ENCODE data around the gene HSPA8. TPM values are rescaled to one million over a fixed set of nuclear protein-coding genes. Genes with fewer than 3 reads are reported as not detected.

Gene HSPA8
- total and polyA plus RNA-seq, 10 of the 15 experiments (the other 5 are each of a cell fraction or from before 2014, with no cell fraction given): 1,190 to 3,205 (median 2,045) TPM

- H3K27ac ChIP-seq (ENCODE audit: control insufficient read depth, insufficient read depth): no peak overlapping the region
- CTCF ChIA-PET: interaction anchor here (0.6 kb wide), 1 partner anchor 185 kb away, joined by 3 read pairs; no protein-coding TSS in a partner anchor
- in situ Hi-C loops (cut with MboI) (no loop called here), intact Hi-C loops (cut with micrococcal nuclease; ENCODE audit: unreplicated experiment) (no loop called here)
- H3K27me3 ChIP-seq (replicated peaks in 1 of 2; ENCODE audit: control insufficient read depth in 2 of 2, insufficient read depth in 2 of 2, low read length in 1 of 2): no peaks in the 10 kb centered on the region
- 80% methylated on average over 2 of the region's 2 CpGs for WGBS (ENCODE audit: insufficient coverage, insufficient replicate concordance, low lambda C conversion rate, missing lambda C conversion rate)
- DNase-seq (ENCODE audit: low read depth, low spot score) (no peak), ATAC-seq (no peak), FAIRE-seq (no peak)
- RAD21 ChIA-PET (ENCODE audit: unreplicated experiment): no interaction called here
- no peak overlapping the region for H2AFZ ChIP-seq (ENCODE audit: control insufficient read depth, low read depth, low read length)
- H3K9ac ChIP-seq (ENCODE audit: control insufficient read depth, insufficient read depth, low read length): no peak overlapping the region
- POLR2A ChIA-PET: no interaction called here
- no peaks in the 10 kb centered on the region for H3K79me2 ChIP-seq (ENCODE audit: control insufficient read depth, insufficient read depth, low read length)
- H3K9me3 ChIP-seq (replicated peaks; ENCODE audit: control insufficient read depth, insufficient read depth, low read length): no peaks in the 10 kb centered on the region
- BruUV-seq (replicated peaks): no TSS peak
- SMC1A ChIA-PET (ENCODE audit: uncharacterized antibody, unreplicated experiment): no interaction called here
- no peaks in the 10 kb centered on the region for H3K36me3 ChIP-seq (ENCODE audit: control insufficient read depth in 2 of 2, insufficient read depth in 2 of 2, low read length in 1 of 2)
- H3K4me3 ChIP-seq: no peak overlapping the region
- H3K4me2 ChIP-seq (ENCODE audit: control insufficient read depth, insufficient read depth): no peak overlapping the region
- H4K20me1 ChIP-seq (ENCODE audit: control insufficient read depth, insufficient read depth): no peaks in the 10 kb centered on the region
- TF ChIP-seq SIN3A (IDR thresholded peaks at IDR 0.05; ENCODE audit: low read depth, low read length): no peak
- H3K4me1 ChIP-seq (ENCODE audit: control insufficient read depth, insufficient read depth, low read length): peaks cover 9% of the 10 kb centered on the region
These were observed 14.5 kb upstream of the HSPA8 start for GRCh38 chr11:123076484-123076883.

DNA sequence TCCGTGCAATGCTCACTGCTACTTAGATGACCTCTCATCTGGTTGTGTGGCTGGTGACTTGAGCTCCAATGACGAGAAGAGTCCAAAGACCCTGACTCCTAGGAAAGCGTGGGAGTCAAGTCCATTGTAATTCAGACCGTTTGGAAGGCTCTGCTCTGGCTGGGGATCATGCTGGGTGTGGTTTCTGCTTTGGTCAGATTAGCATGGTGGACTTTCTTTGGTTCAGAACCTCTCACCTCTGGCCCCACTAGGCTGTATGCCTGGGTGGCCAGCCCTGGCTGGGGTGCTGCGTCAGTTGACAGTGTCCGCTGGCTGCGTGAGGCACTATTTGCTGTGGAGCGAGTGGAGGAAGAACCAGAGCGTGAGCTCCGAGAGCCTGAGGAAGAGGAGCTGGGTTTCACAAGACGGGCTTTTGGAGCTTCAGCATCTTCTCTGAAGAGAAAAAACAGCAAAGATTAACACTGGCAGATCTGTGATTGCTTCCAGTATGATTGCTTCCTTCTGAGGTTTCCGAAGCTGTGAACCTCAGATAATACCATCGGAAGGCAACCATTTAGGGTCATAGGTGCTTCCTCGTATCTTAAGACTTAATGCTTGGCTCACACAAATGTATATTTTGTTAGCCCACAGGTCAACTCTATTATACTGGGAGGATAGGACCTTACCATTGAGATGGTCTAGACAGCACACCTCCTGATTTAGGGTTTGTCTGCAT lies 11.6 kb upstream of the HSPA8 start:
- no TSS peak for BruUV-seq (replicated peaks)
- WGBS (ENCODE audit: insufficient coverage, insufficient replicate concordance, low lambda C conversion rate, missing lambda C conversion rate): 88% methylated on average over 14 of the region's 14 CpGs
- Histone ChIP-seq H3K79me2 (ENCODE audit: control insufficient read depth, insufficient read depth, low read length) (peaks cover 6% of the 10 kb centered on the region), H4K20me1 (ENCODE audit: control insufficient read depth, insufficient read depth) (no peaks in the 10 kb centered on the region), H3K4me3 (no peak overlapping the region), H2AFZ (ENCODE audit: control insufficient read depth, low read depth, low read length) (no peak overlapping the region), H3K27ac (ENCODE audit: control insufficient read depth, insufficient read depth) (no peak overlapping the region), H3K27me3 (replicated peaks in 1 of 2; ENCODE audit: control insufficient read depth in 2 of 2, insufficient read depth in 2 of 2, low read length in 1 of 2) (no peaks in the 10 kb centered on the region), H3K9me3 (replicated peaks; ENCODE audit: control insufficient read depth, insufficient read depth, low read length) (no peaks in the 10 kb centered on the region), H3K4me1 (ENCODE audit: control insufficient read depth, insufficient read depth, low read length) (peaks cover 27% of the 10 kb centered on the region), H3K9ac (ENCODE audit: control insufficient read depth, insufficient read depth, low read length) (no peak overlapping the region), H3K4me2 (ENCODE audit: control insufficient read depth, insufficient read depth) (no peak overlapping the region), H3K36me3 (ENCODE audit: control insufficient read depth in 2 of 2, insufficient read depth in 2 of 2, low read length in 1 of 2) (no peaks in the 10 kb centered on the region)
- ATAC-seq: no peak
- no peak for FAIRE-seq
- in situ Hi-C loops (cut with MboI) (loop anchor here (25.0 kb wide), 1 partner anchor 1611 kb away; the partner anchor contains the start of genes SORL1 and SORL1-AS1), intact Hi-C loops (cut with micrococcal nuclease; ENCODE audit: unreplicated experiment) (no loop called here)
- CTCF ChIA-PET: interaction anchor here (0.6 to 5.9 kb wide), 5 partner anchors 10 to 174 kb away, joined by 3 to 41 read pairs (median 3); partner anchors contain the start of gene HSPA8
- POLR2A ChIA-PET: interaction anchor here (0.7 to 1.1 kb wide), 2 partner anchors 10 to 12 kb away, joined by 3 to 4 read pairs; no protein-coding TSS in a partner anchor
- RAD21 ChIA-PET (ENCODE audit: unreplicated experiment): interaction anchor here (1.0 to 1.7 kb wide), 3 partner anchors 9 to 37 kb away, joined by 3 to 4 read pairs (median 3); partner anchors contain the start of gene HSPA8
- DNase-seq (ENCODE audit: low read depth, low spot score): no peak
- SMC1A ChIA-PET (ENCODE audit: uncharacterized antibody, unreplicated experiment): no interaction called here
- no peak for TF ChIP-seq NFYB (IDR thresholded peaks at IDR 0.05; ENCODE audit: insufficient read depth, low read depth, low read length)
- no peak for TF ChIP-seq TCF12 (IDR thresholded peaks at IDR 0.05; ENCODE audit: low read depth, low read length)
- TF ChIP-seq, protein P1, sequence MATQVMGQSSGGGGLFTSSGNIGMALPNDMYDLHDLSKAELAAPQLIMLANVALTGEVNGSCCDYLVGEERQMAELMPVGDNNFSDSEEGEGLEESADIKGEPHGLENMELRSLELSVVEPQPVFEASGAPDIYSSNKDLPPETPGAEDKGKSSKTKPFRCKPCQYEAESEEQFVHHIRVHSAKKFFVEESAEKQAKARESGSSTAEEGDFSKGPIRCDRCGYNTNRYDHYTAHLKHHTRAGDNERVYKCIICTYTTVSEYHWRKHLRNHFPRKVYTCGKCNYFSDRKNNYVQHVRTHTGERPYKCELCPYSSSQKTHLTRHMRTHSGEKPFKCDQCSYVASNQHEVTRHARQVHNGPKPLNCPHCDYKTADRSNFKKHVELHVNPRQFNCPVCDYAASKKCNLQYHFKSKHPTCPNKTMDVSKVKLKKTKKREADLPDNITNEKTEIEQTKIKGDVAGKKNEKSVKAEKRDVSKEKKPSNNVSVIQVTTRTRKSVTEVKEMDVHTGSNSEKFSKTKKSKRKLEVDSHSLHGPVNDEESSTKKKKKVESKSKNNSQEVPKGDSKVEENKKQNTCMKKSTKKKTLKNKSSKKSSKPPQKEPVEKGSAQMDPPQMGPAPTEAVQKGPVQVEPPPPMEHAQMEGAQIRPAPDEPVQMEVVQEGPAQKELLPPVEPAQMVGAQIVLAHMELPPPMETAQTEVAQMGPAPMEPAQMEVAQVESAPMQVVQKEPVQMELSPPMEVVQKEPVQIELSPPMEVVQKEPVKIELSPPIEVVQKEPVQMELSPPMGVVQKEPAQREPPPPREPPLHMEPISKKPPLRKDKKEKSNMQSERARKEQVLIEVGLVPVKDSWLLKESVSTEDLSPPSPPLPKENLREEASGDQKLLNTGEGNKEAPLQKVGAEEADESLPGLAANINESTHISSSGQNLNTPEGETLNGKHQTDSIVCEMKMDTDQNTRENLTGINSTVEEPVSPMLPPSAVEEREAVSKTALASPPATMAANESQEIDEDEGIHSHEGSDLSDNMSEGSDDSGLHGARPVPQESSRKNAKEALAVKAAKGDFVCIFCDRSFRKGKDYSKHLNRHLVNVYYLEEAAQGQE (IDR thresholded peaks at IDR 0.05; ENCODE audit: low read depth, low read length): no peak
- no peak for TF ChIP-seq CBX5 (IDR thresholded peaks at IDR 0.05; ENCODE audit: low read depth)
- TF ChIP-seq, protein P2, sequence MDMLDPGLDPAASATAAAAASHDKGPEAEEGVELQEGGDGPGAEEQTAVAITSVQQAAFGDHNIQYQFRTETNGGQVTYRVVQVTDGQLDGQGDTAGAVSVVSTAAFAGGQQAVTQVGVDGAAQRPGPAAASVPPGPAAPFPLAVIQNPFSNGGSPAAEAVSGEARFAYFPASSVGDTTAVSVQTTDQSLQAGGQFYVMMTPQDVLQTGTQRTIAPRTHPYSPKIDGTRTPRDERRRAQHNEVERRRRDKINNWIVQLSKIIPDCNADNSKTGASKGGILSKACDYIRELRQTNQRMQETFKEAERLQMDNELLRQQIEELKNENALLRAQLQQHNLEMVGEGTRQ (IDR thresholded peaks at IDR 0.05; ENCODE audit: borderline replicate concordance, low read depth, low read length): no peak
- no peak for TF ChIP-seq E2F8 (IDR thresholded peaks at IDR 0.05; ENCODE audit: low read depth, partially characterized antibody)
- no peak for TF ChIP-seq DPF2 (IDR thresholded peaks at IDR 0.05)

Measured in GM12878 (cell line).